HG03469 (cell line): ENCODE measurements around the gene DNAH1.

Experiments used
- ATAC-seq: cut with Tn5 transposase; IDR thresholded peaks from one replicate; pipeline ENCODE4 v1.9.1; 2021; ENCODE audit warnings: mild to moderate bottlenecking, moderate library complexity, moderate number of reproducible peaks; ENCODE audit not compliant: unreplicated experiment

DNAH1 gene

GRCh38 chr3:52402101-52402521, 86.0 kb downstream of the DNAH1 start:
- ATAC-seq = no peak

DNA sequence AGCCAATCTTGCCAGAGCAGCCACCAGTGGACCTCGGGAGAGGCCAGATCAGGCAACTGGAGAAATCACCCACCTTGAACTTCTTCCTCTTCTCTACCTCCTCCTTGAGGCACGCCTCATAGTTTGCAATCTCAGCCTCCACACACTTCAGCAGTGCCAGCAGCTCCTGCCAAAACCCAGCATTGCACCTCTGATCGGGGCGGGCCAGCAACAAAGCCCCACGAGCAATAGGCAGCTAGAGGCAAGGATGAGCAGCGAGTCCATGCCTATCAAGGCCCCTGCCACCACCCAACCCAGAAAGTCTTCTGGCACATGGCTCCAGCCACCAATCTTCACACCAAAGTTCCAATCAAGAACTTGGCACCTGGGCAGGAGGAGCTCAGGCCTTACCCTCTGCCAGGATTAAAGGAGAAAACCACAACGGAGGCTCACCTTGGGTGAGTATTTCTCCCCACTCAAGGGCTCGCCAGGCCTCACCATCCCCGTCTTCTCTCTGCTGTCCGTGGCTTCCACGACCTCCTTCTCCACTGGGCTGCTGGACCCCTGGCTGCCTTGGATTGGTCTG, 86.7 kb downstream of the DNAH1 start:
- no peak for ATAC-seq

GRCh38 chr3:52403271-52403841, 87.2 kb downstream of the DNAH1 start:
- ATAC-seq = no peak

GRCh38 chr3:52403955-52404354, 87.8 kb downstream of the DNAH1 start:
- ATAC-seq = no peak

DNA sequence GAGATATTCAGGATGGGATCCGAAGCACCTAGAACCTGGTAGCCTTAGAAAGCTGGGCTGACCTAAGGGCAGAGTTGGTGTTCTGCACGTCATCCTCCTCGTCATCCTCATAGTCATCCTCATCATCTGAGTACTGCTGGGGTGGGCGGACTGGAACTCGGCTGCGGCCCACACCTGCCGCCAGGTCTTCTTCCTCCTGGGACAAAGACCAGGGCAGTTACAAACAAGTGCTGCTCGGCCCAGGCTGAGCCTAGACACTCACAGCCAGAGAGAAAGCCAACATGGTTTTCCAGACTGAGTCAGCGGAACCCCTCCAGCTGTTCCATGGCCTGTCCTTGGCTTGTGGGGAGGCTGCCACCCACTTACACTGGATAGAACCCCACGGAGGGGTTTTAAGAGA, 88.3 kb downstream of the DNAH1 start:
- ATAC-seq = no peak

GRCh38 chr3:52405066-52405465, 88.9 kb downstream of the DNAH1 start:
- no peak for ATAC-seq

DNA sequence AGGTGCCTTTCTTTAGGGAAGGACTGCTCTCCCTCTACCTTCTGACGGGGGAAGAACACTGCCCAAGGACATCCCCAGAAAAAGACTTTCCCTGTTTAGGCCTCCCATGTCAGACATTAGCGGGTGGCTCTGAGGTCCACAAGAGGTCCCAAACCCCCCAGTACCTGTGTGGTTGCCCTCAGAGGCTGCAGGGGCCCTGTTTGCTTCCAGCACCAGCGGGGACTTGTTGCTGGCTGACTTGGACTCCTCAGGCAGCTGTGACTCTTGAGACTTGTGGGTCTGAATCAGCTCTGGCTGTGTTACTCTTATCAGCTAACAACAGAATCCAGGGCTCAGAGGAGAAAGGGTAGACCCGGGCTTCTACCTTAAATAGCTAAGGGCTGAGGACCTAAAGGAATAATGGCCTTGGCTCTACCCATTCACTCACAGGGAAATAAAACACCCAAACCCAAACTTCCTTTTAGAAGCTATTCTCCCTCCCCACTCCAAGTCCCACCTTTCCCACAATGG, 89.5 kb downstream of the DNAH1 start:
- no peak for ATAC-seq

- no peak for ATAC-seq
These were observed 90.1 kb downstream of the DNAH1 start for GRCh38 chr3:52406231-52406661.

GRCh38 chr3:52406791-52407510, 90.8 kb downstream of the DNAH1 start:
- ATAC-seq = no peak

- ATAC-seq = no peak
These were observed 91.7 kb downstream of the DNAH1 start for GRCh38 chr3:52407779-52408178.

DNA sequence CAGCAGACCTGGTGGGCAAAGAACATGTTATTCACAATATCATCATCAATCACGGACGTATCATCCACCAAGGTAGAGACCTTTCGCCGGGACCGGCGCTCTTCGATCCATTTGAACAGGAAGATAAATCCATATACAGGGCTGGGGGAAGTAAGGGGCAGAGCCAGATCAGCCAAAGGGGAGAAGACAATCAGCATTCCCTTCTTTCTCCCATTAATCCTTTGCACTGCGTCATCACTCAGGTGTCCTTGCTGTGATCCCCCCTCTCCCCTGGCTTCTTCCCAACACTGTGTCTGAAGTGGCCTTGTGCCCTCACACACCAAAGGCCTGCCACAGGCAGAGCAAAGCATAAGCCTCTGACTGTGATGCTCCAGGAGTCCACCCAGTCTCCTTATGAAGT, 92.3 kb downstream of the DNAH1 start:
- ATAC-seq = no peak

DNA sequence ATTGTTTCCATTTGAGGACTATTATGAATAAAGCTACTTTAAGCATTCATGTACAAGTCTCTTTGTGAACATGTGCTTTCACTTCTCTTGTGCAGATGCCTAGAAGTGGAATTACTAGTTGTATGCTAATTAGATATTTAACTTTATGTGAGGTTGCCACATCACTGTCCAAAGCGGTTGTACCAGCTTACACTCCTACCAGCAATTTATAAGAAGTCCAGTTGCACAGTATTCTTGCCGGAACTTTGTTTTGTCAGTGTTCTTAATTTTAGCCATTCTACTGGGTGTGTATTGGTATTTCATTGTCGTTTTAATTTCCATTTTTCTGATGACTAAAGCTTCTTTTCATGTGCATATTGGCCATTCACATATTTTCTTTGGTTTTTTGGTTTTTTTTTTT, 99.7 kb downstream of the DNAH1 start:
- no peak for ATAC-seq

DNA sequence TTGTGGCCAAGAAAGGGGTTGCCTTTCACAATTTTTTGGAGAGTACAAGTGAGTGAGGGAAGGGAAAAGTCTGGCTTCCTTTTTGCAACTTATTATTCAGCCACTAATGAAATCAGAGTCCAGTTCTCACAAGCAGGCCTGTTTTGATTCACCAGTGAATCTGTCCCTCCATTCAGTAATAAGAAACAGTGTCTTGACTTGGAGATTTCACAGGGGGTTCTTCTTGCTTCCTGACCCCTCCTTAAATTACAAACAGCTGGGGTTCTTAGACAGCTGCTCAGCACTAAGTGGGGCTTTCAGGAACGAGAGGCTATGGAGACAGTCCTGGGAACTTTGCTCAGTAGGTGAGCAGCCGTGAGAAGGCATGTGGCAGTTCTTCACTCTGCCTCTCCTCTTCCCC, 104.3 kb downstream of the DNAH1 start:
- no peak for ATAC-seq

GRCh38 chr3:52422669-52423068, 106.5 kb downstream of the DNAH1 start:
- ATAC-seq = no peak

GRCh38 chr3:52423173-52423572, 107.1 kb downstream of the DNAH1 start:
- no peak for ATAC-seq

DNA sequence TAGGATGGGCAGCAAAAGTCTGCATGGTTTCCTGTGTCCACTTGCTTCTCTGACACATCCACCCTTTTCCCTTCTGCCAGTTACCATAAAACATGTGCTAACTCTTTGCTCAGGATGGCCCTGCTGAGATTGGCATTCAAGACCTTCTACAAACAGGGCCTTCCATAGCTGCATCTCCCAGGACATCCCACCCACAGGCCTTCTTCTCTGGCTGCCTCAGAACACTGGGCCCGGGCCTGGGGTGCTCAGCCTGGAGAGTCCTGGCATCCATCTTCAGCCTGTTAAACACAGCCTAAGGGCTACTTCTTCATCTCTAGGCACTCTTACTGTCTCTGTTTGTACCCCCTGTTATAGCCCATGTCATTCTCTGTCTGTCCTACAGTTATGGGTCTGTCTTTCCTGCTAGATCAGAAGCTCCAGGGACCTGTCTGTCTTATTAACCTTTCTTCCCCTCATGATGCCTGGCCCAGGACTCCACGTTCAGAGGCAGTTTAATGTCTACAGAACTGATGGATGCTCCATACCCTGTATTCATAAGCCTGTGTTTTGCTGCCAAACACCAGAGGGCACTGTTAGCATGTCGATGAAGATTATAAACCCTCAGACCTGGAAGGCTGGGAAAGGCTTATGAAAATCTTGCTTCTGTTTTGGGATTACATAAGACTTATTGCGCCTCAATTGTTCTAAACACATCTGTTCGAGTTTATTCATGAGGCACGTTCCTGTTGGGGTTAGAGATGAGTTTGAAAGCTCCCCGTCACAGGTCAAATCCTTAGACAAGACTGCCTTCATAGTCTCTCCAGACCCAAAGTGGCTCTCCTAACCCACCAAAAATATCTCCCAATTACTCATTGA, 112.3 kb downstream of the DNAH1 start:
- ATAC-seq = no peak

GRCh38 chr3:52429031-52429430, 112.9 kb downstream of the DNAH1 start:
- no peak for ATAC-seq

DNA sequence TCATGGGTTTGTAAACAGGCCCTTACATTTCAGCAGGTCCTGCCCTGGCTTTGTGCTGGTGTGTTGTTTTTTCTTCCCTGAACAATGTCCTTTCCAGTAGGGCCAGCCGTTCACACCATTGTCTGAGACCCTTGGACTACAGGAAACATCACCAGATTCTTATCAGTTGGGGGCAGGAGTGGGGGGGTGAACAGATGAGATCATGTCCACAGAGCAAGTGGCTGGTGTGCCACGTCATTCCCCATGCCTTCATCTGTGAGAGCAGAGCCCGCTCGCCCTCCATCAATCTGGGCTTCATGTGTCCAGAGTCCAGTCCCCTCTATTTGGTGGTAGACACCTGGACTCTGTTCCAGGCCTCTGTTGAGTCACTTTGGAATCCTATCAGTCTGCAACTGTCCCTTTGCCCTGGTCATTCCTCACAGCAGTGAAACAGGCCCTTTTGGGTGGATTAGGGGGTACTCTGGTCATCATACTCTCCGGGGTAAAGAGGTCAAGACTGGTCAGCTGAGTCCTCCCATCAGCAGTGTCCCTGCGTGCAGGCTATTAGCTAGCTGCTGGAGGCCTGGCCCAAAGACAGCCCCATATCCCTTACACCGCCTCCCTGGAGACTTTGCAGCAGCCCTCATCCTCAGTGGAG, 113.8 kb downstream of the DNAH1 start:
- ATAC-seq = no peak

- ATAC-seq = no peak
These were observed 114.3 kb downstream of the DNAH1 start for GRCh38 chr3:52430416-52430810.

- no peak for ATAC-seq
These were observed 115.5 kb downstream of the DNAH1 start for GRCh38 chr3:52431459-52432223.
